Endodermal cell (in vitro differentiated cells): ENCODE data around the gene SFXN5. TPM values are rescaled to one million over a fixed set of nuclear protein-coding genes. Genes with fewer than 3 reads are reported as not detected.
"Not testable (repeated sequence)": the region's sequence is repeated elsewhere in the genome, so short reads cannot be mapped to it uniquely, and the experiment has no call there.

Experiments used
- DNase-seq: peaks from one replicate; pipeline ENCODE4 v3.0.0-alpha.2; 2017
- H3K27ac ChIP-seq: 2 replicates; pipeline ENCODE4 v1.5.1; 2013; ENCODE audit warnings: mild to moderate bottlenecking, low read depth, low read length, moderate library complexity
- H3K27me3 ChIP-seq: 2 replicates; pipeline ENCODE4 v1.6.1; 2013; ENCODE audit warnings: mild to moderate bottlenecking, low read length, moderate library complexity; ENCODE audit not compliant: insufficient read depth, control insufficient read depth, poor library complexity, severe bottlenecking
- H3K36me3 ChIP-seq: 2 replicates; pipeline ENCODE4 v1.7.0; 2013; ENCODE audit warnings: mild to moderate bottlenecking, low read length, moderate library complexity; ENCODE audit not compliant: control insufficient read depth, insufficient read depth
- H3K4me1 ChIP-seq: one replicate; pipeline ENCODE4 v1.7.0; 2013; ENCODE audit warnings: low read length; ENCODE audit not compliant: control insufficient read depth, insufficient read depth
- H3K4me3 ChIP-seq: 2 replicates; pipeline ENCODE4 v1.5.1; 2013; ENCODE audit warnings: mild to moderate bottlenecking, low read length, moderate library complexity
- H3K9ac ChIP-seq: 2 replicates; pipeline ENCODE4 v1.6.1; 2013; ENCODE audit warnings: mild to moderate bottlenecking, low read length, moderate library complexity; ENCODE audit not compliant: poor library complexity, severe bottlenecking; ENCODE audit errors: extremely low read depth
- H3K9me3 ChIP-seq: 2 replicates; pipeline ENCODE4 v1.6.1; 2013; ENCODE audit warnings: mild to moderate bottlenecking, low read length, moderate library complexity; ENCODE audit not compliant: control insufficient read depth
- H3K27ac Mint-ChIP-seq: 2 replicates; pipeline ENCODE4 v1.8.0; 2020; ENCODE audit warnings: mixed read lengths
- H3K27me3 Mint-ChIP-seq: 2 replicates; pipeline ENCODE4 v1.8.0; 2021; ENCODE audit warnings: mild to moderate bottlenecking, mixed read lengths; ENCODE audit not compliant: insufficient read depth
- H3K36me3 Mint-ChIP-seq: 2 replicates; pipeline ENCODE4 v1.8.0; 2020; ENCODE audit warnings: low read depth, mixed read lengths
- H3K4me1 Mint-ChIP-seq: 2 replicates; pipeline ENCODE4 v1.8.0; 2020; ENCODE audit warnings: mixed read lengths
- H3K4me3 Mint-ChIP-seq: 2 replicates; pipeline ENCODE4 v1.8.0; 2020; ENCODE audit warnings: mild to moderate bottlenecking, moderate library complexity, mixed read lengths
- H3K9me3 Mint-ChIP-seq: 2 replicates; pipeline ENCODE4 v1.8.0; 2020; ENCODE audit warnings: mild to moderate bottlenecking, mixed read lengths
- WGBS, 2 experiments: methylation state at CpG; one replicate each; pipeline versions ENCODE4 v1.1.5 to v1.1.7; 2013; ENCODE audit warnings: missing lambda C conversion rate in 2 of 2, mixed read lengths in 1 of 2; ENCODE audit not compliant: insufficient coverage in 1 of 2, insufficient read length in 1 of 2; 5-methylcytosine and 5-hydroxymethylcytosine counted together
- long read RNA-seq, 4 experiments: library from polyadenylated mRNA in 2 of 4; library from RNA in 1 of 4; library from capped mRNA in 1 of 4; stranded (forward) in 3 of 4; unstranded in 1 of 4; transcript quantifications; one replicate each; pipeline ENCODE4 v2.0.0, GENCODE V29; 2020 to 2021; ENCODE audit warnings: inconsistent platforms in 1 of 4
- polyA plus RNA-seq, 2 experiments: library from polyadenylated mRNA; stranded (reverse); fragments of 50-300 nt; gene quantifications; one replicate each; pipeline ENCODE4 v1.2.3, GENCODE V29; 2013
- total RNA-seq, 2 donors: library from RNA; stranded (reverse); fragmentation: NEBNext Ultra II Directional in 1 of 2; extraction: Animal tissue kit (Norgen Biotek cat#: 25700) in 1 of 2; gene quantifications; 2 replicates in 1 of 2; 3 replicates in 1 of 2; pipeline ENCODE4 v1.2.1, GENCODE V29; 2021
- TF ChIP-seq, protein P1 (sequence below): fragments of 200-600 bp; sonication (generic); conservative IDR thresholded peaks from 2 replicates; pipeline ENCODE4 v1.5.0; 2021; ENCODE audit warnings: antibody characterized with exemption, mild to moderate bottlenecking

The SFXN5 gene, protein sequence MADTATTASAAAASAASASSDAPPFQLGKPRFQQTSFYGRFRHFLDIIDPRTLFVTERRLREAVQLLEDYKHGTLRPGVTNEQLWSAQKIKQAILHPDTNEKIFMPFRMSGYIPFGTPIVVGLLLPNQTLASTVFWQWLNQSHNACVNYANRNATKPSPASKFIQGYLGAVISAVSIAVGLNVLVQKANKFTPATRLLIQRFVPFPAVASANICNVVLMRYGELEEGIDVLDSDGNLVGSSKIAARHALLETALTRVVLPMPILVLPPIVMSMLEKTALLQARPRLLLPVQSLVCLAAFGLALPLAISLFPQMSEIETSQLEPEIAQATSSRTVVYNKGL
- total RNA-seq = 10 to 100 TPM; 30.7 to 32.8 TPM
- 10.0 TPM for polyA plus RNA-seq (2013, experiment 1 of 2)
- 13.1 TPM for polyA plus RNA-seq (2013, experiment 2 of 2)
- long read RNA-seq, experiment 1, partial matches to known transcripts = 0 of 4 reads
- long read RNA-seq, experiment 1, other reads (novel, unspliced or antisense) = 4 of 4 reads
- long read RNA-seq, experiment 2, full-length matches to known transcripts = 12 of 43 reads
- long read RNA-seq, experiment 2, partial matches to known transcripts = 4 of 43 reads
- long read RNA-seq, experiment 2, other reads (novel, unspliced or antisense) = 27 of 43 reads
- long read RNA-seq, experiment 3, full-length matches to known transcripts = 53 of 104 reads
- long read RNA-seq, experiment 3, partial matches to known transcripts = 6 of 104 reads
- long read RNA-seq, experiment 3, other reads (novel, unspliced or antisense) = 45 of 104 reads
- long read RNA-seq, experiment 4, full-length matches to known transcripts = 2 of 8 reads
- long read RNA-seq, experiment 4, partial matches to known transcripts = 1 of 8 reads
- long read RNA-seq, experiment 4, other reads (novel, unspliced or antisense) = 5 of 8 reads

DNA sequence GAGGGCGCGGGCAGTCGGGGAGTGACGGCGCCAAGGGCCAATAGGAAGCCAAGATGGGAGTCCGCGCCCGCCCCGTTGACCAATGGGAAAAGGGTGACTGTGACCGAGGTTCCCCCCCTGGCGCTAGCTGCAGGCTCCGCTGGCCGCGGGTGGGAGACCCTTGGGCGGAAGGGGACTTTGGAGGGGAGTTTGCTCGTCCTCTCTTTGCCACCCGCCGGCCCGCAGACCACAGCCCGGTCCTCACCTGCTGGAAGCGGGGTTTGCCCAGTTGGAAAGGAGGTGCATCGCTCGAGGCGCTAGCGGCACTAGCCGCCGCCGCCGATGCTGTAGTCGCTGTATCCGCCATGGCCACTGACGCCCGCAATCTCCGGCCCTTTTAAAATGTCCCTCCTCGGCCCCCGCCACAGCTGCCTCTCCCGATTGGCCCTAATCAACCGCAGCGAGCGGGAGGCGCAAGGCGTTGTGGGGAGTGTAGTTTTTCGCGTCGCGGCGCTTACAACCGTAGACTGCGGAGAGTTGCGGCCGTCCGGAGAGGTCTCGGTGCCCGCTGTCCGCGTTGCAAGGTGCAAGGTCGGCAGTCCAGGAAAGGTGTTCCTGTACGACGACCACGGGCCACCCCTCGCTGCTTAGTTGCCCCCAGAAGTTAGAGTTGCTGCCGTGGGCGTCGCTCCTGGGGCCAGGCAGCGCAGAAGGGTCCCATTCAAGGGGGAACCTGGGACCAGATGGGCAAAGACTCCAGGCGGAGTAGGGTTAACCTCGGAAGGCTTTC, at the start of gene SFXN5:
Gene SFXN5 (minus strand): TSS at position 353 of the 769 bp plus-strand sequence. CDS start 7 bp downstream, at position 346.
- H3K4me1 Mint-ChIP-seq = peaks cover 28% of the 10 kb centered on the region
- peaks cover 6% of the 10 kb centered on the region for H3K36me3 Mint-ChIP-seq
- H3K27ac ChIP-seq = peak within 1 kb of the TSS; percentile 81

DNA sequence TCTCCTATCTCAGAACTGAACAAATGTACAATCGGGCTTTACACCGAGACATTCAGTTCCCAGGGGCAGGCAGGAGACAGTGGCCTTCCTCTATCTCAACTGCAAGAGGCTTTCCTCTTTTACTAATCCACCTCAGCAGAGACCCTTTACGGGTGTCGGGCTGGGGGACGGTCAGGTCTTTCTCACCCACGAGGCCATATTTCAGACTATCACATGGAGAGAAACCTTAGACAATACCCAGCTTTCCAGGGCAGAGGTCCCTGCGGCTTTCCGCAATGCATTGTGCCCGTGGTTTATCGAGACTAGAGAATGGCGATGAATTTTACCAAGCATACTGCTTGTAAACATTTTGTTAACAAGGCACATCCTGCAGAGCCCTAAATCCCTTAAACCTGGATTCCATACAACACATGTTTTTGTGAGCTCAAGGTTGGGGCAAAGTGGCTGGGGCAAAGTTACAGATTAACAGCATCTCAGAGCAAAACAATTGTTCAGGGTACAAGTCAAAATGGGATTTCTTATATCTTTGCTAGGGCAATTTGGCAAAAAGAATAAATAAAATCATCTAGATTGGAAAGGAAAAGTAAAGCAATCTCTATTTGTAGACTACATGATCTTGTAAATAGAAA, 48.2 kb upstream of the SFXN5 start:
- WGBS, 2 experiments = 83 to 87% methylated on average over 8 to 11 of the region's 11 CpGs
- not testable (repeated sequence) for H3K9me3 Mint-ChIP-seq

More for the DNA sequence above, at the start of gene SFXN5:
- H3K4me1 ChIP-seq = peaks cover 3% of the 10 kb centered on the region
- peak; percentile 99 for DNase-seq
- H3K9me3 Mint-ChIP-seq = no peaks in the 10 kb centered on the region
- peak within 1 kb of the TSS; percentile 87 for H3K4me3 Mint-ChIP-seq
- no peaks in the 10 kb centered on the region for H3K27me3 Mint-ChIP-seq
- TF ChIP-seq, protein P1, sequence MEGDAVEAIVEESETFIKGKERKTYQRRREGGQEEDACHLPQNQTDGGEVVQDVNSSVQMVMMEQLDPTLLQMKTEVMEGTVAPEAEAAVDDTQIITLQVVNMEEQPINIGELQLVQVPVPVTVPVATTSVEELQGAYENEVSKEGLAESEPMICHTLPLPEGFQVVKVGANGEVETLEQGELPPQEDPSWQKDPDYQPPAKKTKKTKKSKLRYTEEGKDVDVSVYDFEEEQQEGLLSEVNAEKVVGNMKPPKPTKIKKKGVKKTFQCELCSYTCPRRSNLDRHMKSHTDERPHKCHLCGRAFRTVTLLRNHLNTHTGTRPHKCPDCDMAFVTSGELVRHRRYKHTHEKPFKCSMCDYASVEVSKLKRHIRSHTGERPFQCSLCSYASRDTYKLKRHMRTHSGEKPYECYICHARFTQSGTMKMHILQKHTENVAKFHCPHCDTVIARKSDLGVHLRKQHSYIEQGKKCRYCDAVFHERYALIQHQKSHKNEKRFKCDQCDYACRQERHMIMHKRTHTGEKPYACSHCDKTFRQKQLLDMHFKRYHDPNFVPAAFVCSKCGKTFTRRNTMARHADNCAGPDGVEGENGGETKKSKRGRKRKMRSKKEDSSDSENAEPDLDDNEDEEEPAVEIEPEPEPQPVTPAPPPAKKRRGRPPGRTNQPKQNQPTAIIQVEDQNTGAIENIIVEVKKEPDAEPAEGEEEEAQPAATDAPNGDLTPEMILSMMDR = peak; percentile 52
- H3K9me3 ChIP-seq = no peaks in the 10 kb centered on the region
- peak within 1 kb of the TSS; percentile 97 for H3K27ac Mint-ChIP-seq
- H3K27me3 ChIP-seq = no peaks in the 10 kb centered on the region
- peak within 1 kb of the TSS; percentile 80 for H3K9ac ChIP-seq
- no peaks in the 10 kb centered on the region for H3K36me3 ChIP-seq
- WGBS, 2 experiments = 1 to 2% methylated on average over 41 to 67 of the region's 67 CpGs
- H3K4me3 ChIP-seq = peak within 1 kb of the TSS; percentile 95

DNA sequence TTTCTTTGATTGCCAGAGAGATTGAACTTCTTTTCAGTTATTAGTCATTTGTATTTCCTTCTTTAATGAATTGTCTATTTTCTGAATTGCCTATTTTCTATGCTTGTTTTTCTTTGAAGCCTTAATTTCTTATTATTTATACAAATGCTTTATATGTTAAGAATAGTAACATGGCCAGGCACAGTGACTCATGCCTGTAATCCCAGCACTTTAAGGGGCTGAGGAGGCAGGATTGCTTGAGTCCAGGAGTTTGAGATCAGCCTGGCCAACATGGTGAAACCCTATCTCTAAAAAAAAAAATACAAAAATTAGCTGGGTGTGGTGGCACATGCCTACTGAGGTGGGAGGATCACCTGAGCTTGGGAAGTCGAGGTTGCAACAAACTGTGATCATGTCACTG, 45.9 kb upstream of the SFXN5 start:
- H3K4me3 Mint-ChIP-seq = no peak overlapping the region

More for the DNA sequence above, 48.2 kb upstream of the SFXN5 start:
- H3K27ac ChIP-seq, H3K36me3 ChIP-seq, H3K9me3 ChIP-seq, H3K9ac ChIP-seq, H3K36me3 Mint-ChIP-seq, DNase-seq, H3K4me3 Mint-ChIP-seq, H3K4me1 ChIP-seq, H3K4me3 ChIP-seq, H3K27me3 ChIP-seq: not testable (repeated sequence)
- Mint-ChIP-seq H3K27ac (peak overlapping the region; percentile 78), H3K27me3 (peaks cover 19% of the 10 kb centered on the region), H3K4me1 (peaks cover 17% of the 10 kb centered on the region)

More for the DNA sequence above, 45.9 kb upstream of the SFXN5 start:
- Histone ChIP-seq H3K4me1 (no peaks in the 10 kb centered on the region), H3K4me3 (no peak overlapping the region), H3K9me3 (peaks cover 8% of the 10 kb centered on the region), H3K9ac (no peak overlapping the region), H3K27me3 (no peaks in the 10 kb centered on the region), H3K27ac (no peak overlapping the region), H3K36me3 (no peaks in the 10 kb centered on the region)
- Mint-ChIP-seq H3K9me3 (peaks cover 6% of the 10 kb centered on the region), H3K4me1 (peaks cover 11% of the 10 kb centered on the region), H3K36me3 (peaks cover 2% of the 10 kb centered on the region), H3K27me3 (peaks cover 26% of the 10 kb centered on the region), H3K27ac (no peak overlapping the region)
- TF ChIP-seq, protein P1 = no peak
- WGBS, 2 experiments = 87 to 100% methylated on average over 1 of the region's 1 CpG
- DNase-seq = no peak
